Caco-2 (cell line): ENCODE results near the gene ZNF557. TPM values are rescaled to one million over a fixed set of nuclear protein-coding genes. Genes with fewer than 3 reads are reported as not detected.
"Not testable (repeated sequence)": the region's sequence is repeated elsewhere in the genome, so short reads cannot be mapped to it uniquely, and the experiment has no call there.

Experiments
- BruUV-seq: library from RNA; stranded (reverse); fragments of 400-500 nt; replicated peaks from 2 replicates; lab custom pipeline; 2021; lab: Mats Ljungman, UMichigan
- CTCF ChIA-PET: fragments of 300-600 bp; sonication (Branson Sonifier 250); formaldehyde crosslinking; loops from one replicate; lab custom pipeline; 2022; ENCODE audit warnings: antibody characterized with exemption; lab: Charles Lee
- POLR2A ChIA-PET: fragments of 300-600 bp; sonication (Branson Sonifier 250); formaldehyde crosslinking; loops from one replicate; lab custom pipeline; 2022; ENCODE audit warnings: antibody characterized with exemption; lab: Charles Lee
- DNase-seq, 2 experiments: peaks; one replicate each; pipeline versions ENCODE4 v3.0.0 to v3.0.0-alpha.2; 2020 to 2022
- H3K27me3 ChIP-seq: replicated peaks from 2 replicates; pipeline ENCODE4 v1.6.0; 2011; ENCODE audit warnings: low read length; ENCODE audit not compliant: control insufficient read depth, insufficient read depth
- H3K36me3 ChIP-seq: 2 replicates; pipeline ENCODE4 v1.5.1; 2011; ENCODE audit warnings: low read length; ENCODE audit not compliant: control insufficient read depth, insufficient read depth
- H3K4me1 ChIP-seq: fragments of 250-450 bp; sonication (Bioruptor Pico); 2 replicates; pipeline ENCODE4 v1.5.1; 2020; ENCODE audit warnings: mild to moderate bottlenecking
- H3K4me3 ChIP-seq: 2 replicates; pipeline ENCODE4 v1.5.1; 2011; ENCODE audit warnings: low read depth, mild to moderate bottlenecking, control low read depth, low read length
- H3K9me3 ChIP-seq: fragments of 250-450 bp; sonication (Bioruptor Pico); 2 replicates; pipeline ENCODE4 v1.5.1; 2020; ENCODE audit warnings: mild to moderate bottlenecking, moderate library complexity
- H3K27ac Mint-ChIP-seq: one replicate; pipeline ENCODE4 v1.8.0; 2022; ENCODE audit warnings: mixed read lengths; ENCODE audit not compliant: unreplicated experiment
- H3K27me3 Mint-ChIP-seq: one replicate; pipeline ENCODE4 v1.8.0; 2022; ENCODE audit warnings: mixed read lengths; ENCODE audit not compliant: insufficient read depth, unreplicated experiment
- H3K36me3 Mint-ChIP-seq: one replicate; pipeline ENCODE4 v1.8.0; 2022; ENCODE audit warnings: mild to moderate bottlenecking, mixed read lengths; ENCODE audit not compliant: insufficient read depth, unreplicated experiment
- H3K4me1 Mint-ChIP-seq: one replicate; pipeline ENCODE4 v1.8.0; 2022; ENCODE audit warnings: low read depth, mixed read lengths; ENCODE audit not compliant: unreplicated experiment
- H3K4me3 Mint-ChIP-seq: one replicate; pipeline ENCODE4 v1.8.0; 2022; ENCODE audit warnings: mild to moderate bottlenecking, moderate library complexity, mixed read lengths; ENCODE audit not compliant: unreplicated experiment
- H3K9me3 Mint-ChIP-seq: one replicate; pipeline ENCODE4 v1.8.0; 2022; ENCODE audit warnings: mixed read lengths; ENCODE audit not compliant: unreplicated experiment
- intact Hi-C: fragments of 100-400 bp; cut with micrococcal nuclease; formaldehyde crosslinking; loops from one replicate; pipeline ENCODE4 v1.10.0; 2022; ENCODE audit not compliant: unreplicated experiment
- total RNA-seq: library from RNA; stranded (reverse); gene quantifications from 2 replicates; pipeline ENCODE4 v1.2.3, GENCODE V29; 2022

Gene ZNF557
- total RNA-seq, 1 experiment from 2014 or later: 8.3 TPM

DNA sequence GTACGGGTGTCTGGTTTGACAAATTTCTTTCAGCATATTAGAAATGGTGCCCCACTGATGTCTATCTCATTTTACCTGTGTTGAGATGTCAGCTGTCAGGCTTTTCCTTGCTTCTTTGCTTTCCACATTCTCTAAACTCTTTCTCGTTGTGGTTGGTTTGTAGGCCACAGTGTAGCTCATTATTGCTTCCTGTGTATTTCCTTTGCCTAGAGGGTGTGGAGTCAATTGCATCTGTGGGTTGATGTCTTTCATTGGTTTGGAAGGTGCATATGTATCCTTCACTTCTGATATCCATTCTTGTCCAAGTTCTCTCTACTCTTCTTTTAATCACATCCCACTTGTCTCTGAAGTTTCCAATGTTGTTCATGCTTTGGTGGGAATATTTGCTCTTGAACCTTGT is 27.9 kb upstream of the ZNF557 start:
- BruUV-seq, H3K27me3 Mint-ChIP-seq, H3K9me3 Mint-ChIP-seq, H3K27me3 ChIP-seq, H3K4me3 ChIP-seq, H3K4me1 Mint-ChIP-seq, H3K4me1 ChIP-seq, H3K4me3 Mint-ChIP-seq, DNase-seq, POLR2A ChIA-PET, H3K36me3 Mint-ChIP-seq, CTCF ChIA-PET, H3K9me3 ChIP-seq, H3K36me3 ChIP-seq, H3K27ac Mint-ChIP-seq, intact Hi-C loops: not testable (repeated sequence)

DNA sequence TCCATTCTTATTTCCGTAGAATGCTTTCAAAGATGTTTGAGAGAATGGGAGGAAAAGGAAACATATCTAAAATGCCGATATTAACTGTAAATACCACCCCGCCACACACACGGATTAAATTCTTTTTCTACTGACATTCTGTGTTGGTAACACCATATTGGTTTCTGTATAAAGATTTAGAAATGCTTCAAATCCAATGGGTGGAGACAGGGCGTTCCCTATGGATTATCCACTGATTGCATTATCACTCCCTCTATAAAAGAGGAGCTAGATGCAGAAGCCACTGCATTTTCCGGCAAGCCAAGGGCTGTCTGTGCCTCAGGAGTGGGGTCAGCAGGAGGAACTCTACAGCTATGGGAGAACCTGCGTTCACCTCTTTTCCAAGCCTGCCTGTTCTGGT is 20.5 kb upstream of the ZNF557 start, which contains the start of gene MBD3L2:
Gene MBD3L2 (plus strand): TSS at position 301 of the 400 bp plus-strand sequence. CDS start 53 bp downstream, at position 354.
- H3K36me3 ChIP-seq, H3K4me1 Mint-ChIP-seq, H3K4me1 ChIP-seq, BruUV-seq, intact Hi-C loops, H3K27me3 Mint-ChIP-seq, H3K9me3 ChIP-seq, CTCF ChIA-PET, H3K9me3 Mint-ChIP-seq, DNase-seq, H3K4me3 Mint-ChIP-seq, H3K36me3 Mint-ChIP-seq, H3K27ac Mint-ChIP-seq, H3K27me3 ChIP-seq, H3K4me3 ChIP-seq, POLR2A ChIA-PET: not testable (repeated sequence)

DNA sequence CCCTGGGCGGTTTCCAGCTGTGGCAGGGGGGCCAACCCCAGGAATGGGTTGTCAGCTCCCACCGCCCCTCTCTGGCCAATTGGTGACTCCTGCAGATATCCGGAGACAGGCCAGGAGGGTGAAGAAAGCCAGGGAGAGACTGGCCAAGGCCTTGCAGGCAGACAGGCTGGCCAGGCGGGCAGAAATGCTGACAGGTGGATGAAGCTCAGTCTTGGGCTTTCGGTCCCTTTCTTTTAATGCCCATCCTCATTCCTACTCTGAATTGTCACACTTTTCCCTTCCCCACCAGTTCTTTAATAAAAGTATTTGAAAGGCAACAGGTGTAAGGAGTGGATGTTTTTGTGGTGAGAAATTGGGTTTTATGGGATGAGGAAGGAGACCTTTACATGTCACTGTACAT is 18.1 kb upstream of the ZNF557 start:
- H3K27me3 Mint-ChIP-seq, H3K27me3 ChIP-seq, H3K4me3 ChIP-seq, CTCF ChIA-PET, BruUV-seq, H3K9me3 Mint-ChIP-seq, H3K36me3 ChIP-seq, intact Hi-C loops, H3K4me3 Mint-ChIP-seq, POLR2A ChIA-PET, DNase-seq, H3K27ac Mint-ChIP-seq, H3K36me3 Mint-ChIP-seq, H3K4me1 ChIP-seq, H3K9me3 ChIP-seq, H3K4me1 Mint-ChIP-seq: not testable (repeated sequence)

DNA sequence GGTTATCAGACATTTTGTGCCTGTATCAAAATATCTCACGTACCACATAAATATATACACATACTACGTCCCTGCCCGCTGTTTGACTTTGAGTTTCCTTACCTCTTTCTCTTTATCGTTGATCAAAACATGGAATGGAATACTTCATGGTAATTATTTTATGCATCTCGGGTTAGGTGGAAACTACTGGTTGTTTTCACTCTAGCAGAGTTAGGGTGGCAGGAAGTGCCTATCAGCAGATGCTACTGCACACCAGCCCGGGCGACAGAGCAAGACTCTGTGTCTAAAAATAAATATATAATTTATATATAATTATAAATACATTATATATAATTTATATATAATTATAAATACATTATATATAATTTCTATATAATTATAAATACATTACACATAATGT is 16.6 kb upstream of the ZNF557 start:
- intact Hi-C loops, POLR2A ChIA-PET, H3K4me3 Mint-ChIP-seq, H3K36me3 ChIP-seq, H3K27me3 ChIP-seq, CTCF ChIA-PET, H3K9me3 Mint-ChIP-seq, H3K4me1 Mint-ChIP-seq, H3K27me3 Mint-ChIP-seq, BruUV-seq, H3K9me3 ChIP-seq, H3K4me3 ChIP-seq, H3K27ac Mint-ChIP-seq, H3K4me1 ChIP-seq, DNase-seq, H3K36me3 Mint-ChIP-seq: not testable (repeated sequence)

DNA sequence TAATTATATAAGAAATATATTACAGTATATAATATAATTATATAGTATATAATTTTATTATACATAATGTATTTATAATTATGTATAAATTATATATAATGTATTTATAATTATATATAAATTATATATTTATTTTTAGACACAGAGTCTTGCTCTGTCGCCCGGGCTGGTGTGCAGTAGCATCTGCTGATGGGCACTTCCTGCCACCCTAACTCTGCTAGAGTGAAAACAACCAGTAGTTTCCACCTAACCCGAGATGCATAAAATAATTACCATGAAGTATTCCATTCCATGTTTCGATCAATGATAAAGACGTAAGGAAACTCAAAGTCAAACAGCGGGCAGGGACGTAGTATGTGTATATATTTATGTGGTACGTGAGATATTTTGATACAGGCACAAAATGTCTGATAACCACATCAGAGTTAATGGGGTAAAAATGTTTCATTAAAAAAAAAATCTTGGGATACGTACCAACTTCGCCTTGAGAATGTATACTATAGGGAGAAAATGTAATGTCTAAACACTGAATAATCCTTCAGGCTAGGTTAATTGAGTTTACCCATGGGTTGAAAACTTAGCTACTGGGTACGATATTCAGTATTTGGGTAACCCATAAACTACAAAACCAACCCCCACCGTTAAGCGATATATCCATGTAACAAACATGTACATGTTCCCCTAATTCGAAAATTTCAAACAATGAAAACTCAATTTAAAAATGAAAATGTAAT is 14.7 kb upstream of the ZNF557 start:
- POLR2A ChIA-PET, H3K36me3 Mint-ChIP-seq, H3K4me1 Mint-ChIP-seq, H3K9me3 ChIP-seq, DNase-seq, H3K4me1 ChIP-seq, H3K27me3 Mint-ChIP-seq, H3K9me3 Mint-ChIP-seq, BruUV-seq, H3K27ac Mint-ChIP-seq, H3K4me3 ChIP-seq, intact Hi-C loops, H3K27me3 ChIP-seq, CTCF ChIA-PET, H3K4me3 Mint-ChIP-seq, H3K36me3 ChIP-seq: not testable (repeated sequence)

DNA sequence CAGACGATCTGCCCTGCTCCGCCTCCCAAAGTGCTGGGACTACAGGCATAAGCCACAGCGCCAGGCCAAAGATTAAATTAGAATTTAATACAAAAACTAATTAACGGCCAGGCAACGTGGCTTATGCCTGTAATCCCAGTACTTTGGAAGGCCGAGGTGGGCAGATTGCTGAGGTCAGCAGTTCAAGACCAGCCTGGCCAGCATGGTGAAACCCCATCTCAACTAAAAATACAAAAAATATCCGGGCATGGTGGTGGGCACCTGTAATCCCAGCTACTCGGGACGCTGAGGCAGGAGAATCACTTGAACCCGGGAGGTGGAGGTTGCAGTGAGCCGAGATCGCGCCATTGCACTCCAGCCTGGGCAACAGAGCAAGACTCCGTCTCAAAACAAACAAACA is 13.8 kb upstream of the ZNF557 start:
- BruUV-seq, H3K27me3 Mint-ChIP-seq, H3K4me3 ChIP-seq, H3K4me1 ChIP-seq, H3K4me1 Mint-ChIP-seq, H3K4me3 Mint-ChIP-seq, intact Hi-C loops, CTCF ChIA-PET, H3K27ac Mint-ChIP-seq, H3K9me3 ChIP-seq, DNase-seq, H3K9me3 Mint-ChIP-seq, H3K27me3 ChIP-seq, H3K36me3 ChIP-seq, H3K36me3 Mint-ChIP-seq, POLR2A ChIA-PET: not testable (repeated sequence)

DNA sequence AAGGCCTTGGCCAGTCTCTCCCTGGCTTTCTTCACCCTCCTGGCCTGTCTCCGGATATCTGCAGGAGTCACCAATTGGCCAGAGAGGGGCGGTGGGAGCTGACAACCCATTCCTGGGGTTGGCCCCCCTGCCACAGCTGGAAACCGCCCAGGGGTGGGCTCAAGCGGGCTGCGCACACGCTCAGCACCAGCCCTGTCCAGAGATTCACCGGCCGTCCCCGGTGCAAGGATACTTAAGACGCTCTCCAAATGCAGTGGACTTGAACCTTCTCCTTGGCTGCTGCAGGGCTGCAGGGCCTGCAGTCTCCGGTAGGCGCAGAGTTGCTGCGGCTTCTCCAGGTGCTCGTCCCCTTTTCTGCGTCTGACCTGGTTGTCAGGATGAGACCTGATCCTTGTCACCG is 13.1 kb upstream of the ZNF557 start:
- H3K9me3 Mint-ChIP-seq, POLR2A ChIA-PET, CTCF ChIA-PET, intact Hi-C loops, H3K27ac Mint-ChIP-seq, DNase-seq, H3K4me1 ChIP-seq, H3K9me3 ChIP-seq, H3K27me3 Mint-ChIP-seq, H3K36me3 ChIP-seq, H3K4me3 ChIP-seq, H3K4me3 Mint-ChIP-seq, H3K27me3 ChIP-seq, BruUV-seq, H3K4me1 Mint-ChIP-seq, H3K36me3 Mint-ChIP-seq: not testable (repeated sequence)
